Raji (cell line): ENCODE results near the gene CFAP410.

Experiments used
- POLR2A ChIP-seq: IDR thresholded peaks from 2 replicates; pipeline ENCODE4 v1.6.1; 2011; ENCODE audit warnings: low read depth, low read length, control low read depth; ENCODE audit not compliant: insufficient read depth

Gene CFAP410

GRCh38 chr21:44329086-44329889 is 9.9 kb downstream of the CFAP410 start:
- no peak for TF ChIP-seq POLR2A

- no peak for TF ChIP-seq POLR2A
Measured at GRCh38 chr21:44328242-44328895, 10.8 kb downstream of the CFAP410 start.

GRCh38 chr21:44327603-44327974 is 11.6 kb downstream of the CFAP410 start:
- no peak for TF ChIP-seq POLR2A

- no peak for TF ChIP-seq POLR2A
Measured at GRCh38 chr21:44326716-44327602, 12.2 kb downstream of the CFAP410 start.

GRCh38 chr21:44326272-44326647 is 12.9 kb downstream of the CFAP410 start:
- TF ChIP-seq POLR2A: no peak

- TF ChIP-seq POLR2A: no peak
Measured at GRCh38 chr21:44325386-44326271, 13.6 kb downstream of the CFAP410 start.

GRCh38 chr21:44324854-44325107 is 14.4 kb downstream of the CFAP410 start:
- TF ChIP-seq POLR2A: no peak

- TF ChIP-seq POLR2A: no peak
Measured at GRCh38 chr21:44324106-44324853, 14.9 kb downstream of the CFAP410 start.

GRCh38 chr21:44323591-44323990 is 15.6 kb downstream of the CFAP410 start:
- no peak for TF ChIP-seq POLR2A

GRCh38 chr21:44322621-44323325 is 16.4 kb downstream of the CFAP410 start:
- no peak for TF ChIP-seq POLR2A

- no peak for TF ChIP-seq POLR2A
Measured at GRCh38 chr21:44321846-44322450, 17.2 kb downstream of the CFAP410 start.

GRCh38 chr21:44320847-44321246 is 18.3 kb downstream of the CFAP410 start:
- no peak for TF ChIP-seq POLR2A

- TF ChIP-seq POLR2A: no peak
Measured at GRCh38 chr21:44319407-44320065, 19.7 kb downstream of the CFAP410 start.
